Measurements from ENCODE around the gene MYO7B.

Gene MYO7B

GRCh38 chr2:127627740-127628571 is 92.5 kb downstream of the MYO7B start:
- DNase-seq: no peak

GRCh38 chr2:127628767-127629614 is 93.5 kb downstream of the MYO7B start:
- DNase-seq: no peak

DNA sequence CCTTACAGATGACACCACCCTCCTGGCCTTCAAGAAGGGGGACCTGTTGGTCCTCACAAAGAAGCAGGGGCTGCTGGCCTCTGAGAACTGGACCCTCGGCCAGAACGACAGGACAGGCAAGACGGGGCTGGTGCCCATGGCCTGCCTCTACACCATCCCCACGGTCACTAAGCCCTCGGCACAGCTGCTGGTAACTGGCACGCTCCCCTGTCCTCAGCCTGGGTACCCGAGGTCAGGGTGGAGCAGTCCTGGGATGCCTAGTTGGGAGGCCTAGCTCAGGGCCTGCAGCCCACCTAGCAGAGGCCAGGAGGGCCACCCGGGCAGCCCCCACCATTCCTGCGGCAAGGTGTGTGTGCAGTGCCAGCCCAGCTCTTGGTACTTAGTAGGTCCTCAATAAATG is 94.2 kb downstream of the MYO7B start:
- DNase-seq: no peak

DNA sequence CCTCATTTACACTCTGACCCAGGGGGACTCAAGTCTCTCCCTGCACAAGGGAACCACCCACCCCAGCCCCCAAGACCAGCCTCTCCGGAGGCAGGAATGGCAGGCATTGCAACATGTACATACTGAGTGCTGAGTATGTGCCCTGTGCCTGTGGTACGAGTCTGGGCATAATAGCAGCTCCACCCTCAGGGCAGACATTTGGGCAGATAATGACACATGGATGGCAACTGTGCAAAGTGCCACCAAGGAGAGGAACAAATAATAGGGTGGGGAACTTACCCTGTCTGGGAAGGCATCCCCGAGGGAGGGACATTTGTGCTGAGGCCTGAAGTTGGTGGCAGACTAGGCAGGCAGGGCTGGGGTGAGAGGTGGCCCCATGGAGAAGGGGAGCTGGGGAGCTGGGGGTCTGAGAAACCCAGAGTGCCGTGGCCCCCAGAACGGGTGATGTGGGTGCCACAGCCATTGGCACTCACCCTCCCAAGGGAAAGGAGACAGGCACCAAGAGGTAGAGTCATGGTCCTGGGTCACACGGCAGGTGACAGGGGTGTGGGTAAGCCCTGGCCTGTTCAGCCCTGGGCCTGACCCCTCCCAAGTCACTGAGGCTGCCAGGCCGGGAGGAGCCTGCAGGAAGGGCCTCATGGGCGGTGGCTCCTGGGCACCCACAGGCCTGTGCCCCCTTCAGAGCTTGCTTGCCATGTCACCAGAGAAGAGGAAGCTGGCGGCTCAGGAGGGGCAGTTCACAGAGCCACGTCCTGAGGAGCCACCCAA is 94.8 kb downstream of the MYO7B start:
- no peak for DNase-seq

DNA sequence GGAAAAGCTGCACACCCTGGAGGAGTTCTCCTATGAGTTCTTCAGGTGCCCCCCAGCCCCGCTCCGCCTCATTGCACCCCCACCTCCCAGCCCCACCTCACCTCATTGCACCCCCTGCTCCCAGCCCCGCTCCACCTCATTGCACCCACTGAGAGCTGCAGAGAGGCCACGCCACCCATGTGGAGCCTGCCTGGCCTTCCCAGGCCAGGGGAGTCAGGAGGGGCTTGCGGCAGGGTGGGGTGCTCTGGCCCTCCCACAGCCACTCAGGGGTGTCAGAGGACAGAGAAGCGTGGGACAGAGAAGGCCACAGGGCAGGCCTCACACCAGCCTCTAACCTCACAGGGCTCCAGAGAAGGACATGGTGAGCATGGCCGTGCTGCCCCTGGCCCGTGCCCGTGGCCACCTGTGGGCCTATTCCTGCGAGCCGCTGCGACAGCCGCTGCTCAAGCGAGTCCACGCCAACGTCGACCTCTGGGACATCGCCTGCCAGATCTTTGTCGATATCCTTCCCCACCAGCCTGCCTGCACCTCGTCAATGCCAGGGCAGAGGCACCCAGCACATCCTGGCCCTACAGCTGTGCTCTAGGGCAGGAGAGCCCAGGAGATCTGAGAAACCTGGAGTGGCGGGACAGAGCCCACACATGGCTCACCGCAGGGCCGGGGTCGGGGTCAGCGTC is 95.5 kb downstream of the MYO7B start:
- no peak for DNase-seq

- DNase-seq: no peak
Observed at GRCh38 chr2:127631541-127631996, 96.1 kb downstream of the MYO7B start.

DNA sequence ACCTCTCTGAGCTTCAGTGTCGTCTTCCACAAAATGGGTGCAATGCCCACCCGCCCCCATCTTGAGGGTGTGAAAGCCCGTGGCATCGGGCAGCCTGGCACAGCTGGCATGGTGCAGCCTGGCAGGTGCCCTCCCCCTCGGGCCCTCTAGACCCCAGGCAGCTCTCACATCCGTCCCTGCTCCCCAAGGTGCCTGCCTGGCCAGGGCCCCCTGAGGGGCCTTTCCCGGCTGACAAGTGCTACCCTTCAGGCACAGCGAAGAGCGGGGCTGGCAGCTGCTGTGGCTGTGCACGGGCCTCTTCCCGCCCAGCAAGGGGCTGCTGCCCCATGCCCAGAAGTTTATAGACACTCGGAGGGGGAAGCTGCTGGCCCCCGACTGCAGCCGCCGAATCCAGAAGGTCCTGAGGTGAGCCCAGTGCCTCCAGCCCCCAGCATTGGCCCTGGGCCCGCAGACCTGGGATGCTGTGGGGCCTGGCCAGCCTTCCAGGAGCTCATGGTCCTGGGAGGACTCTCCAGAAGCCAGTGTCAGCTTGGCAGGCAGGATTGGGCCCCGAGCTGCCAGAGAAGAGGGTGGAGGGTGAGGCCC is 96.6 kb downstream of the MYO7B start:
- no peak for DNase-seq

GRCh38 chr2:127632592-127633489 is 97.4 kb downstream of the MYO7B start:
- DNase-seq: no peak

GRCh38 chr2:127633556-127634065 is 98.1 kb downstream of the MYO7B start:
- no peak for DNase-seq

- DNase-seq: no peak
Observed at GRCh38 chr2:127634066-127634617, 98.7 kb downstream of the MYO7B start.

- no peak for DNase-seq
Observed at GRCh38 chr2:127634626-127635379, 99.3 kb downstream of the MYO7B start.

DNA sequence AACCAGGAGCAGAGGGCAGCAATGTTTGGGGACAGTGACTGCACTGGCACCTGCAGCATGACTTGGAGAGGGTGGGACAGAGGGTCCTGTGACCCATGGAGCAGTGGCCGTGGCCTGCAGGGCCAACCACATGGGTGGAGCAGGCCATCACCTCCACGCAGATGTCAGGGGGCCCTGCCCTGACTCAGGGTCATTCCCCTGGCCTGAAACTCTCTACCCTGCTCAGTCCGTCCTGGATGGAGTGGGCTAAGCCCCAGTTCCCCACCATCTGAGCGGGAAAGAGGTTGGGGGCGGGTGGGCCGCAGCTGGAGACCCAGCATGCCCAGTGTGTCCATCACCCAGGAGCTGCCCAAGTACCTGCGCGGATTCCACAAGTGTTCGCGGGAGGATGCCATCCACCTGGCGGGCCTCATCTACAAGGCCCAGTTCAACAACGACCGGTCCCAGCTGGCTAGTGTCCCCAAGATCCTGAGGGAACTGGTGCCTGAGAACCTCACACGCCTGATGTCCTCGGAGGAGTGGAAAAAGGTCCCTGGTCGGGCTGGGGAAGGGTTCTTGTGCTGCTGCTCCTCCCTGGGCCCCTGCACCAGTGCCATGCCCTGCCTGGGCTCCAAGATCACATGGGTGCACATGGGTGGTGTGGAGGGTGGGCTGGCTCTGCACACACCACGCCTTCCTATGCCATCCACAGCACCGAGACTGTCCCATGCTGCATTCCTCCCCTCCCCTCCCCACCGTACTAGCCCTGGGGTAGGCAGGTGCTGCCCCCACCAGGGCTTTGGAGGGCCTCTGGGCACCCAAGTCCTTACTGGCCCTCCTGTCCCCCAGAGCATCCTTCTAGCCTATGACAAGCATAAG is 100.1 kb downstream of the MYO7B start:
- no peak for DNase-seq

- DNase-seq: no peak
Observed at GRCh38 chr2:127636248-127637235, 101.1 kb downstream of the MYO7B start.

- no peak for DNase-seq
Observed at GRCh38 chr2:127637236-127637630, 101.8 kb downstream of the MYO7B start.

DNA sequence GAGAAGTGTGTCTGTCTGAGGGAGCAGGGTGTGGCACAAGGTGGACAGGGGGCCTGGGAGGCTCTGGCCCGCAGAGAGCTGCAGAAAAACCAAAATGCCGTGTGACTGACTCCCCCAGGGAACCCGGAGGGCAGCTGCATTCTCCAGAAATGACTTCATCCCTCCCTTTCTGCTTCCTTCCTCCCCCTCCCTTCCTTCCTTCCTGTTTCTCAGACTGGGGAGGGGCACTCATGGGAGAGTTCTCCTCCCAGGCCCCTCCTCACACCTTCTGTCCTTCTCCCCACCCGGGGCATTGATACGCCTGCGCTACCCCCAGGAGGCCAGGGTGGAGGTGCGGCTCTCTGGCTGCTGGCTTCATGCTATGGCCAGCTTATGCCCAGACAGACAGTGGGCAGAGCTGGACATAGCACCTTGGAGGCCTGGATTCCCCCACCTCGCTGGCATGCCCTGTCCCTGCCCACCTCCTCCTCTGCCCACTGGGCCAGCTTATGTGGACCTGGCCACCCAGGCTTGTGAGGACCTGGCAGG is 102.3 kb downstream of the MYO7B start:
- DNase-seq: peak; percentile 93

GRCh38 chr2:127638361-127639110 is 103.1 kb downstream of the MYO7B start:
- DNase-seq: no peak
